HG03521 (cell line): Measurements from ENCODE around the gene WNK2.

ENCODE experiments used
- ATAC-seq: cut with Tn5 transposase; IDR thresholded peaks from one replicate; pipeline ENCODE4 v1.9.1; 2021; ENCODE audit warnings: mild to moderate bottlenecking, moderate library complexity; ENCODE audit not compliant: unreplicated experiment

The WNK2 gene

GRCh38 chr9:93264338-93265125, 80.6 kb downstream of the WNK2 start:
- ATAC-seq: no peak

- no peak for ATAC-seq
Measured at GRCh38 chr9:93265301-93265971, 81.5 kb downstream of the WNK2 start.

GRCh38 chr9:93265972-93266371, 82.0 kb downstream of the WNK2 start:
- ATAC-seq: no peak

GRCh38 chr9:93266521-93267001, 82.6 kb downstream of the WNK2 start:
- ATAC-seq: no peak

- ATAC-seq: no peak
Measured at GRCh38 chr9:93267091-93267541, 83.2 kb downstream of the WNK2 start.

GRCh38 chr9:93267681-93268505, 84.0 kb downstream of the WNK2 start:
- ATAC-seq: no peak

GRCh38 chr9:93268551-93269314, 84.8 kb downstream of the WNK2 start:
- ATAC-seq: no peak

- no peak for ATAC-seq
Measured at GRCh38 chr9:93270976-93271375, 87.0 kb downstream of the WNK2 start.

- ATAC-seq: no peak
Measured at GRCh38 chr9:93276973-93277372, 93.0 kb downstream of the WNK2 start.

GRCh38 chr9:93278144-93278543, 94.2 kb downstream of the WNK2 start:
- no peak for ATAC-seq

GRCh38 chr9:93280661-93281259, 96.8 kb downstream of the WNK2 start:
- no peak for ATAC-seq

GRCh38 chr9:93286252-93287188, 102.6 kb downstream of the WNK2 start:
- no peak for ATAC-seq

- no peak for ATAC-seq
Measured at GRCh38 chr9:93287189-93287552, 103.2 kb downstream of the WNK2 start.

- no peak for ATAC-seq
Measured at GRCh38 chr9:93287593-93287992, 103.7 kb downstream of the WNK2 start.

- no peak for ATAC-seq
Measured at GRCh38 chr9:93288341-93288740, 104.4 kb downstream of the WNK2 start.

GRCh38 chr9:93288891-93289883, 105.2 kb downstream of the WNK2 start:
- no peak for ATAC-seq

GRCh38 chr9:93290495-93291434, 106.8 kb downstream of the WNK2 start:
- no peak for ATAC-seq
